ENCODE results near the gene CROCC2. TPM values are rescaled to one million over a fixed set of nuclear protein-coding genes. Genes with fewer than 3 reads are reported as not detected.
A peak's percentile ranks its signal among the peaks of the same experiment; 100 is the strongest.

CROCC2 gene
- total and polyA plus RNA-seq, 7 experiments from 2014 or later: 0.22 TPM; not detected in 6

DNA sequence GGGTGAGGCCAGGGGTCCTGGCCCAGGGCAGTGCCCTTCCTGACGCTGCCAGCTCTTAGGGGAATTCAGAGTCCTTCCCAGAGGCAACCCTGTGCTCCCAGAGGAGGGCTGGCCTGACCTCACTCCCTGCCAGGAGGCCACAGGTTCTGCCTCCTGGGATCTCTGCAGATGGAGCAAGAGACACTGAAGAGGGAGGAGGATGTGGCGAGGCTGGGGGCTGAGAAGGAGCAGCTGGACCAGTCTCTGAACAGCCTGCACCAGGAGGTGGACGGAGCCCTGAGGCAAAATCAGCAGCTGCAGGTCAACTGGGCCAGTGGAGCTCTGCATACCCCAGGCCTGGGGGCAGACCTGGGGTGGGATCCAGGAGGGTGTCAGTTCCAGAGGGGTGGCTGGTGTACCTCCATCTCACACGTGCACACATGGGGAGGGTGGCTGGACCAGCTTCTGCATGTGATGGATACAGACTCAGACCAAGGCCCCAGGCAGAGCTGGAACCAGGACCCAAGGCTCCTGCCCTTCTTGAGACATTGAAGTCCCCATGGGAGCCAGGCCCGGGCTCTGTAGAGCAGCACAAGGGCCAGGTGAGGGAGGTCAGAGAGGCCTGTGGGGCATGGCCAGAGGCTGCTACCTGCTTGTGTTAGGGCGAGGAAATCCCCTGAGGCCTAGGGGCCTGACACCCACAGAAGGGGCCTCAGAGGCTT is 82.6 kb downstream of the CROCC2 start:
- Histone ChIP-seq H3K27ac (ENCODE audit: low read depth, low read length) (no peak overlapping the region), H3K4me3 (ENCODE audit: low read length) (no peak overlapping the region), H3K27me3 (ENCODE audit: control insufficient read depth in 2 of 2, insufficient read depth in 2 of 2, low read length in 2 of 2) (no peaks in the 10 kb centered on the region), H3K4me1 (ENCODE audit: control insufficient read depth in 2 of 2, insufficient read depth in 2 of 2, low read length in 2 of 2) (no peaks in the 10 kb centered on the region), H3K36me3 (ENCODE audit: control insufficient read depth in 2 of 3, insufficient read depth in 3 of 3, low read length in 3 of 3) (no peaks in the 10 kb centered on the region), H3K9me3 (ENCODE audit: control insufficient read depth in 2 of 3, low read length in 3 of 3) (no peaks in the 10 kb centered on the region)
- ChIA-PET POLR2A (no interaction called here), CTCF (interaction anchor here (1.2 kb wide), 1 partner anchor 74 kb away, joined by 4 read pairs; no protein-coding TSS in a partner anchor)
- H3K27me3 Mint-ChIP-seq: peaks cover 0 to 3% (median 0%) of the 10 kb centered on the region in 5 donors
- no peak overlapping the region for H3K4me3 Mint-ChIP-seq
- H3K36me3 Mint-ChIP-seq: no peaks in the 10 kb centered on the region
- H3K4me1 Mint-ChIP-seq: peaks cover 0 to 14% (median 0%) of the 10 kb centered on the region in 7 donors
- DNase-seq (peak in 1 of 9 donors; percentile 5), ATAC-seq (no peak)
- H3K9me3 Mint-ChIP-seq: peaks cover 0 to 3% (median 0%) of the 10 kb centered on the region in 11 donors
- intact Hi-C loops (cut with micrococcal nuclease): no loop called here
- H3K27ac Mint-ChIP-seq: no peak overlapping the region

DNA sequence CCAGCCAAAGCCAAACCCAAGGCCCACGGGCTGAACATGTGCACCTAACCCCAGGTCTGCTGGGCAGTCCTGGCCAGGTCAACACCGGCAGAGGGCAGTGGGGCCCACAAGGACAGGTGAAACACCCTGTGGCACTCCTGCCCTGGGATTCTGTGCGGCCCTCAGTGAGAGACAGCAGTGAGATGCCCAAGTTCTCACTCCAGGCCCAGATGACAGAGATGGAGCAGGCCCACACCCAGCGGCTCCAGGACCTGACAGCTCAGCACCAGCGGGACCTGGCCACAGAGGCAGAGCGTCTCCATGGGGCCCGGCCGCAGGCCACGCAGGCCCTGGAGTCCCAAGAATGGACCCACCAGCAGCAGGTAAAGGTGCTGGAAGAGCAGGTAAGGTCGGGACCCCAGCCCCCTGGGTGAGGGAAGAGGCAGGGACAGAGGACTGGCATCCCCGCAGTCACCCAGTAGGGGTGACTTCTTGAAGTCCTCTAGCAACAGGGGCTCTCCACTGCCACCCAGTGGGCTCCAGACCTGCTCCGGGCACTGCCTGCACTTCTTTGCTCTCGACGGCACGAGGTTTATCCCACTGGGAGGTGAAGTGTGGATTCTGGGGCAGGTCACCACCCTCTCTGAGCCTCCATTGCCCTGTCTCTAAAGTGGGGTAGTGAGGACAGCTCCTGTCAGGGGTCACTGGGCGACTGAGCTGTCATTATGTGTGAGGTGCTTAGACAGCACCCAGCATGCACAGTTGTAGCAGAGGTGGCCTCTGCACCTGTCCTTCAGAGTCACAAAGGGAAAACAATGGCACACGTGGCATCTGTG is 83.5 kb downstream of the CROCC2 start:
- Mint-ChIP-seq H3K27ac (peak overlapping the region in 1 of 9 donors; percentile 39), H3K36me3 (no peaks in the 10 kb centered on the region), H3K27me3 (peaks cover 0 to 3% (median 0%) of the 10 kb centered on the region in 5 donors), H3K9me3 (peaks cover 0 to 3% (median 0%) of the 10 kb centered on the region in 11 donors), H3K4me3 (no peak overlapping the region), H3K4me1 (peaks cover 0 to 14% (median 0%) of the 10 kb centered on the region in 7 donors)
- Histone ChIP-seq H3K27me3 (ENCODE audit: control insufficient read depth in 2 of 2, insufficient read depth in 2 of 2, low read length in 2 of 2) (no peaks in the 10 kb centered on the region), H3K4me1 (ENCODE audit: control insufficient read depth in 2 of 2, insufficient read depth in 2 of 2, low read length in 2 of 2) (no peaks in the 10 kb centered on the region), H3K4me3 (ENCODE audit: low read length) (no peak overlapping the region), H3K9me3 (ENCODE audit: control insufficient read depth in 2 of 3, low read length in 3 of 3) (no peaks in the 10 kb centered on the region), H3K27ac (ENCODE audit: low read depth, low read length) (no peak overlapping the region), H3K36me3 (ENCODE audit: control insufficient read depth in 2 of 3, insufficient read depth in 3 of 3, low read length in 3 of 3) (no peaks in the 10 kb centered on the region)
- ChIA-PET CTCF (no interaction called here), POLR2A (no interaction called here)
- intact Hi-C loops (cut with micrococcal nuclease): no loop called here
- DNase-seq (peak in 1 of 9 donors; percentile 3), ATAC-seq (no peak)

DNA sequence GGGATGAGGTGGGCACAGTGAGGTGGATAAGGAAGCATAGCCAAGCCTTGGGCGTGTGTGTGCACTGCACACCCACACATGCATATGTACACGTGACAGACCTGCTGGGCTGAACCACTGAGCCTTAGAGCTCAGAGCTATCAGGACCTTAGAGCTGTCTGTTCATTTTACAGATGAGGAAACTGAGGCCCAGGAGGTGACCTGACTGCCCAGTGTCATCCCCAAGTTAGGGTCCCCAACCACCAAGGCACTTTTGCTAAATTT is 84.1 kb downstream of the CROCC2 start:
- POLR2A ChIA-PET: no interaction called here
- Mint-ChIP-seq H3K9me3 (peaks cover 0 to 3% (median 0%) of the 10 kb centered on the region in 11 donors), H3K27ac (peak overlapping the region in 1 of 9 donors; percentile 39), H3K4me3 (no peak overlapping the region), H3K4me1 (peaks cover 0 to 14% (median 0%) of the 10 kb centered on the region in 7 donors), H3K27me3 (peaks cover 0 to 4% (median 0%) of the 10 kb centered on the region in 5 donors), H3K36me3 (no peaks in the 10 kb centered on the region)
- DNase-seq (no peak), ATAC-seq (no peak)
- no peaks in the 10 kb centered on the region for H3K9me3 ChIP-seq (ENCODE audit: control insufficient read depth in 2 of 3, low read length in 3 of 3)
- H3K36me3 ChIP-seq (ENCODE audit: control insufficient read depth in 2 of 3, insufficient read depth in 3 of 3, low read length in 3 of 3): no peaks in the 10 kb centered on the region
- no peak overlapping the region for H3K27ac ChIP-seq (ENCODE audit: low read depth, low read length)
- CTCF ChIA-PET: no interaction called here
- H3K4me1 ChIP-seq (ENCODE audit: control insufficient read depth in 2 of 2, insufficient read depth in 2 of 2, low read length in 2 of 2): no peaks in the 10 kb centered on the region
- H3K4me3 ChIP-seq (ENCODE audit: low read length): no peak overlapping the region
- no peaks in the 10 kb centered on the region for H3K27me3 ChIP-seq (ENCODE audit: control insufficient read depth in 2 of 2, insufficient read depth in 2 of 2, low read length in 2 of 2)
- intact Hi-C loops (cut with micrococcal nuclease): no loop called here

DNA sequence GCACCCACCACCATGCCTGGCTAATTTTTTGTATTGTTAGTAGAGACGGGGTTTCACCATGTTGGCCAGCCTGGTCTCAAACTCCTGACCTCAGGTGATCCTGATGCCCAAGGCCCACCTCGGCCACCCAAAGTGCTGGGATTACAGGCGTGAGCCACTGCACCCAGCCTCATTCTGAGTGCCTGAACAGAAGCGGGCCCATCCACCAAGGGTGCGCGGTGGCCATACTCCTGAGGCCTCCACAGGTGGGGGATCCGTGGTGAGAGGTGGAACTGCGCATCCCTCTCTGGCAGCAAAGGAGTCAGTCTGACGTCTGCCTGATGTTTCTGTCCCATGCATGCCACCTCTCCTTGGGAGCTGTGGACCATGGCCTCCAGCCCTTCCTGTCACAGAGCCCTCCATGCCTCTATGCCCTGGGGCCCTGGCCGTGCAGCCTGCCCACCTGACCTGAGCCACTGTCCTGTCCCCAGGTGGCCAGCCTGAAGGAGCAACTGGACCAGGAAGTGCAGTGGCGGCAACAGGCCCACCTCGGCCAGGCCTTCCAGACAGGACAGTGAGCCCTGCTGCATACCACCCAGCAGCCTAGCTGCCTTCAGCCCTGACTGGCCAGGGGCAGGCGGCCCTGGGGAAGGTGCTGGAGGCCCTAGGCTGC is 84.7 kb downstream of the CROCC2 start:
- intact Hi-C loops (cut with micrococcal nuclease): no loop called here
- DNase-seq: no peak
- POLR2A ChIA-PET: no interaction called here

DNA sequence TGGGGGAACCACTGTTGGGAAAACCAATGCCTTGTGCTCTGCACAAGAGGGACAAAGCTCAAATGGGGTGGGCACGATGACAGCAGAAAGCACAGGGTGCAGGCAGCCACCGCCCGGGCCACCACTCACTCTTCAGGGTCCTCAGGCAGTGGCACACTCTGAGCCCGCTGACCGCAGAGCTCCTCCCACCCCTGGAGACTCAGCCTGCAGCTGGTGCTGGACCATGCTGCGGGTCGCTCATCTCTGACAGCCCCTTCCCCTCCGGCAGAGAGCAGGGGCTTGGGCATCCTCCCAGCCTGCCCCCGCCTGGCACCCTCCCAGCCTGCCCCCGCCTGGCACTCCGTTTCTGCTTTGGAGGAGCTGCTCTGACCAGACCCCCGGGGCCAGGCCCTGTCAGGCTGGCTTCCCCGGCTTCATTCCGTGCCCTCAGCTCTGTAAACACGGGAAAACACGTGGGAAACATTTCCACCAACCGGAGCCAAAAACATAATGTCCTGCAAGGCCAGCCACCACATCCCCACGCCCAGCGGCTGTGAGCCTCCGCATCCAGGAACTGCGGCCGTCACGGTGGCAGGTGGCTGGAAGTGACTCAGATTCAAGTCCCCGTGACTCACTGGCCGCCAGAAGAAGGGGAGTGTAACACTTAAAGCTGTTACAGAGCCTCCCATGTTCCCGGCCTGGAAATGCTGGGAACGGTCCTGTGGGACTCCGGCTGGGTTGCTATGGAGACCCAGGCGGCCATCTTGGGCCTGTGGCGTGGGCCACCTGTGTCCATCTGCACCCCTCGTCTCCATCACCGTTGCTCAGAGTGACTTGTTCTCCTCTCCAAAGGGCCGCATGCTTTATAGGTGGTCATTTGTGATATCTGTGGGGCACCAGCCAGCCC is 85.5 kb downstream of the CROCC2 start:
- DNase-seq: no peak
- Histone ChIP-seq H3K27ac (ENCODE audit: low read depth, low read length) (no peak overlapping the region), H3K4me1 (ENCODE audit: control insufficient read depth in 2 of 2, insufficient read depth in 2 of 2, low read length in 2 of 2) (no peaks in the 10 kb centered on the region), H3K27me3 (ENCODE audit: control insufficient read depth in 2 of 2, insufficient read depth in 2 of 2, low read length in 2 of 2) (no peaks in the 10 kb centered on the region), H3K36me3 (ENCODE audit: control insufficient read depth in 2 of 3, insufficient read depth in 3 of 3, low read length in 3 of 3) (no peaks in the 10 kb centered on the region), H3K4me3 (ENCODE audit: low read length) (no peak overlapping the region), H3K9me3 (ENCODE audit: control insufficient read depth in 2 of 3, low read length in 3 of 3) (no peaks in the 10 kb centered on the region)
- Mint-ChIP-seq H3K9me3 (no peaks in the 10 kb centered on the region), H3K4me3 (no peak overlapping the region), H3K36me3 (no peaks in the 10 kb centered on the region), H3K27ac (no peak overlapping the region), H3K4me1 (peaks cover 0 to 14% (median 0%) of the 10 kb centered on the region in 7 donors), H3K27me3 (peaks cover 0 to 6% (median 0%) of the 10 kb centered on the region in 5 donors)
- ChIA-PET POLR2A (no interaction called here), CTCF (no interaction called here)
- intact Hi-C loops (cut with micrococcal nuclease): no loop called here
- peak; percentile 18 for ATAC-seq

More for the DNA sequence above, 84.7 kb downstream of the CROCC2 start:
- Mint-ChIP-seq H3K27ac (peak overlapping the region in 1 of 9 donors; percentile 39), H3K4me1 (peaks cover 0 to 14% (median 0%) of the 10 kb centered on the region in 7 donors), H3K4me3 (no peak overlapping the region), H3K36me3 (no peaks in the 10 kb centered on the region), H3K27me3 (peaks cover 0 to 6% (median 0%) of the 10 kb centered on the region in 5 donors), H3K9me3 (no peaks in the 10 kb centered on the region)
- no peaks in the 10 kb centered on the region for H3K4me1 ChIP-seq (ENCODE audit: control insufficient read depth in 2 of 2, insufficient read depth in 2 of 2, low read length in 2 of 2)
- CTCF ChIA-PET: no interaction called here
- no peaks in the 10 kb centered on the region for H3K36me3 ChIP-seq (ENCODE audit: control insufficient read depth in 2 of 3, insufficient read depth in 3 of 3, low read length in 3 of 3)
- ATAC-seq: no peak
- H3K27me3 ChIP-seq (ENCODE audit: control insufficient read depth in 2 of 2, insufficient read depth in 2 of 2, low read length in 2 of 2): no peaks in the 10 kb centered on the region
- no peak overlapping the region for H3K4me3 ChIP-seq (ENCODE audit: low read length)
- H3K27ac ChIP-seq (ENCODE audit: low read depth, low read length): no peak overlapping the region
- no peaks in the 10 kb centered on the region for H3K9me3 ChIP-seq (ENCODE audit: control insufficient read depth in 2 of 3, low read length in 3 of 3)

DNA sequence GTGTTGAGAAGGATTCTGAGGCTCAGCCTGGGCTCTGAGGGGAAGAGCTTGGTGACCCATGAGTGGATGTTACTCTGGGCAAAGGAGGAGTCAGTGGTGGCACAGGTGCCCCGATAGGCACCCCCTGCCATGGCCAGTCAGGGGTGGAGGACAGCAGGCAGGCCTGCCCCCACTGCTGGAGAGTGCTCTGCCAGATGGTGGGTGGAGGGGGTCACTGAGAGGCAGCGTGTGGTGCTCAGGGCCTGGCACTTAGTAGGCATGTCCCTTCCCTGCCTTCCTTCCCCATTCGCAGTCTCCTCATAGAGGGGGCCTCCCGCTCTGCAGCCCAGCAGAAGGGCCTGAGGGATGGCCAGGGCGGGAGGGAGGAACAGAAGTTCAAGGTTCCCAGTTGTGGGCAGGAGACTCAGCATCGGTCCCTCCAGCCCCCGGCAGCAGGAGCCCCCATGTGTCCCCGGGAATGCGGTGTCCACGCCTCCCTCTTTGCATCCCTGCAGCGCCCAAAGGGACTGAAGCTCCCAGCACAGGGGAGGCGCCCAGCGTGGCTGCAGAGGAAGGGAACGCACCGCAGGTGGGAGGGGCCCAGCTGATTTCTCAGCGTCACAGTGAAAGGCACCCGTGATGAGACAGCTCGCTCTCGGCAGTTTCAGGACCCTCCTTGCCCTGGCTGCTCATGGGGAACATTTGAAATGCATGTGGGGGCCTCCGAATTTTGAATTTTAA is 86.6 kb downstream of the CROCC2 start:
- no peak overlapping the region for H3K4me3 ChIP-seq (ENCODE audit: low read length)
- H3K27me3 ChIP-seq (ENCODE audit: control insufficient read depth in 2 of 2, insufficient read depth in 2 of 2, low read length in 2 of 2): no peaks in the 10 kb centered on the region
- no peaks in the 10 kb centered on the region for H3K9me3 Mint-ChIP-seq
- no peaks in the 10 kb centered on the region for H3K36me3 ChIP-seq (ENCODE audit: control insufficient read depth in 2 of 3, insufficient read depth in 3 of 3, low read length in 3 of 3)
- peak overlapping the region in 2 of 10 donors; percentile 16 to 38 for H3K4me3 Mint-ChIP-seq
- ChIA-PET CTCF (no interaction called here), POLR2A (interaction anchor here (0.7 kb wide), 1 partner anchor 17 kb away, joined by 4 read pairs; no protein-coding TSS in a partner anchor)
- no peak overlapping the region for H3K27ac Mint-ChIP-seq
- H3K36me3 Mint-ChIP-seq: no peaks in the 10 kb centered on the region
- no peaks in the 10 kb centered on the region for H3K4me1 ChIP-seq (ENCODE audit: control insufficient read depth in 2 of 2, insufficient read depth in 2 of 2, low read length in 2 of 2)
- peaks cover 0 to 16% (median 7%) of the 10 kb centered on the region in 5 donors for H3K27me3 Mint-ChIP-seq
- ATAC-seq (no peak), DNase-seq (no peak)
- no peak overlapping the region for H3K27ac ChIP-seq (ENCODE audit: low read depth, low read length)
- intact Hi-C loops (cut with micrococcal nuclease): no loop called here
- no peaks in the 10 kb centered on the region for H3K9me3 ChIP-seq (ENCODE audit: control insufficient read depth in 2 of 3, low read length in 3 of 3)
- peaks cover 0 to 14% (median 5%) of the 10 kb centered on the region in 7 donors for H3K4me1 Mint-ChIP-seq

Measured in naive thymus-derived CD4-positive, alpha-beta T cell (primary cell).